T-helper 17 cell (primary cell): ENCODE results near the gene LRRC73. TPM values are rescaled to one million over a fixed set of nuclear protein-coding genes. Genes with fewer than 3 reads are reported as not detected.
A peak's percentile ranks its signal among the peaks of the same experiment; 100 is the strongest.
"Not testable (repeated sequence)": the region's sequence is repeated elsewhere in the genome, so short reads cannot be mapped to it uniquely, and the experiment has no call there.

ENCODE experiments used
- ATAC-seq: fragments of 150-1000 bp; cut with Tn5 transposase; 2 replicates; pipeline ENCODE4 v1.10.0; 2021; ENCODE audit warnings: mild to moderate bottlenecking, moderate library complexity
- DNase-seq, 3 donors: peaks; one replicate each; pipeline versions ENCODE4 v3.0.0 to v3.0.0-alpha.2; 2020 to 2021
- H3K9me3 ChIP-seq: one replicate; pipeline ENCODE4 v1.7.0; 2013; ENCODE audit warnings: low read length, mild to moderate bottlenecking; ENCODE audit not compliant: control insufficient read depth, poor library complexity, severe bottlenecking
- H3K27ac Mint-ChIP-seq: one replicate; pipeline ENCODE4 v1.8.0; 2022; ENCODE audit warnings: mild to moderate bottlenecking, moderate library complexity, mixed read lengths
- H3K27me3 Mint-ChIP-seq: one replicate; pipeline ENCODE4 v1.8.0; 2022; ENCODE audit warnings: mixed read lengths
- H3K36me3 Mint-ChIP-seq: one replicate; pipeline ENCODE4 v1.8.0; 2022; ENCODE audit warnings: low read depth, mixed read lengths
- H3K4me1 Mint-ChIP-seq: one replicate; pipeline ENCODE4 v1.8.0; 2022; ENCODE audit warnings: mild to moderate bottlenecking, mixed read lengths
- H3K4me3 Mint-ChIP-seq: one replicate; pipeline ENCODE4 v1.8.0; 2022; ENCODE audit warnings: mild to moderate bottlenecking, moderate library complexity, mixed read lengths
- total RNA-seq, 4 donors: library from RNA in 2 of 4; stranded (reverse) in 2 of 4; gene quantifications; one replicate each; pipeline ENCODE4 v1.2.3 and lab custom pipeline; 2022 to 2026

LRRC73 gene
- total RNA-seq, 2 donors from 2014 or later = 0.37 TPM

GRCh38 chr6:43506667-43507471 lies 3.3 kb downstream of the LRRC73 start:
- H3K27ac Mint-ChIP-seq = peak overlapping the region; percentile 72
- peaks cover 22% of the 10 kb centered on the region for H3K27me3 Mint-ChIP-seq
- H3K36me3 Mint-ChIP-seq = peaks cover 3% of the 10 kb centered on the region
- H3K4me1 Mint-ChIP-seq = peaks cover 25% of the 10 kb centered on the region
- ATAC-seq (peak; percentile 67), DNase-seq (peak; percentile 59 to 76 (median 63))
- H3K4me3 Mint-ChIP-seq = no peak overlapping the region
- no peaks in the 10 kb centered on the region for H3K9me3 ChIP-seq

GRCh38 chr6:43506171-43506570 lies 4.0 kb downstream of the LRRC73 start:
- peaks cover 5% of the 10 kb centered on the region for H3K36me3 Mint-ChIP-seq
- ATAC-seq (no peak), DNase-seq (no peak)
- no peaks in the 10 kb centered on the region for H3K9me3 ChIP-seq
- peaks cover 22% of the 10 kb centered on the region for H3K4me1 Mint-ChIP-seq
- no peak overlapping the region for H3K4me3 Mint-ChIP-seq
- H3K27me3 Mint-ChIP-seq = peaks cover 22% of the 10 kb centered on the region
- peak overlapping the region; percentile 72 for H3K27ac Mint-ChIP-seq

DNA sequence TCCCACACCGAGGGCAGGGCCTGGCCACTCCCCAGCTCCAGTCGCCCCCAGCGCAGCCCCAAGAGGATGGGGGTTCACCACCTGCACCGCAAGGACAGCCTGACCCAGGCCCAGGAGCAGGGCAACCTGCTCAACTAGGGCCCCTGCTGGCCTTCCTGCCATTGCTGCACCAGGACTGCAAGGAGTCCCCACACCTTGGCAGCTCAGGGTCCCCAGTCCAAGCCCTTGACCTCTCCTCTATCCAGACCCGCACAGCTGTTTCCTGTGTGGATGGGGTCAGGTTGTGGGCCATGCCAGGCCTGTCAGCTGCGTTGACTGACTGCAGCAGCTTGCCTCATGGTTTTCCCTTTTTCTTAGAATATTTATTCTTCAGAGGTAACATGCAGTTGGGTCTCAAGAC lies 4.4 kb downstream of the LRRC73 start:
- ATAC-seq = no peak

GRCh38 chr6:43504756-43505593 lies 5.2 kb downstream of the LRRC73 start:
- Mint-ChIP-seq H3K36me3 (peaks cover 7% of the 10 kb centered on the region), H3K4me3 (no peak overlapping the region), H3K4me1 (peaks cover 17% of the 10 kb centered on the region), H3K27me3 (peaks cover 22% of the 10 kb centered on the region), H3K27ac (no peak overlapping the region)
- no peaks in the 10 kb centered on the region for H3K9me3 ChIP-seq
- DNase-seq = no peak
- no peak for ATAC-seq

More for the DNA sequence above, 4.4 kb downstream of the LRRC73 start:
- H3K4me3 Mint-ChIP-seq = no peak overlapping the region
- peaks cover 6% of the 10 kb centered on the region for H3K36me3 Mint-ChIP-seq
- H3K9me3 ChIP-seq = no peaks in the 10 kb centered on the region
- no peak for DNase-seq
- peak overlapping the region; percentile 72 for H3K27ac Mint-ChIP-seq
- H3K4me1 Mint-ChIP-seq = peaks cover 20% of the 10 kb centered on the region
- peaks cover 22% of the 10 kb centered on the region for H3K27me3 Mint-ChIP-seq

GRCh38 chr6:43503443-43503842 lies 6.7 kb downstream of the LRRC73 start:
- DNase-seq (no peak), ATAC-seq (no peak)
- no peaks in the 10 kb centered on the region for H3K9me3 ChIP-seq
- Mint-ChIP-seq H3K36me3 (peaks cover 7% of the 10 kb centered on the region), H3K4me3 (no peak overlapping the region), H3K4me1 (peaks cover 9% of the 10 kb centered on the region), H3K27me3 (peaks cover 12% of the 10 kb centered on the region), H3K27ac (no peak overlapping the region)

DNA sequence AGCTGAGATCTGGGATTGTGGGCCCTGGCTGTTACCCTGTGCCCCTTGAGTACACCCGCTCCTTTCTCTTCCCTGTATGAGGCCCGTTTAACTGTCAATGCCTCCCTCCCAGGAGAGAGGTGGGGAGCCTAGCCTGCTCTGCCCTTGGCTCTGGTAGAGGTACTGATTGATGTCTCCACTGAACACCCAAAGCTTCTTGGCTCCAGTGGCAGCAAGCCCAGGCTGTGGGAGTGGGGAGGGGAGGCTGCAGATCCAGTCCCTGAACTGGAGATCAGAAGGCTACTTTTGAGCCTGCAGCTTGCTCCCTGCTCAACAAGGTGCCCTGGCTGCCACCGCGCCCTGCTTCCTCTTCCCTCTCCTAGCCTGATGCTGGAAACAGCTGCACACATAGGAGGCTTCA lies 7.5 kb downstream of the LRRC73 start:
- Mint-ChIP-seq H3K4me3 (no peak overlapping the region), H3K36me3 (peaks cover 7% of the 10 kb centered on the region), H3K27ac (no peak overlapping the region), H3K4me1 (peaks cover 9% of the 10 kb centered on the region), H3K27me3 (peaks cover 4% of the 10 kb centered on the region)
- DNase-seq = no peak
- no peaks in the 10 kb centered on the region for H3K9me3 ChIP-seq
- ATAC-seq = no peak

- Mint-ChIP-seq H3K4me3 (no peak overlapping the region), H3K27ac (no peak overlapping the region), H3K27me3 (no peaks in the 10 kb centered on the region), H3K36me3 (peaks cover 7% of the 10 kb centered on the region), H3K4me1 (peaks cover 5% of the 10 kb centered on the region)
- DNase-seq (no peak), ATAC-seq (no peak)
- no peaks in the 10 kb centered on the region for H3K9me3 ChIP-seq
Measured at GRCh38 chr6:43500921-43501320, 9.2 kb downstream of the LRRC73 start.

DNA sequence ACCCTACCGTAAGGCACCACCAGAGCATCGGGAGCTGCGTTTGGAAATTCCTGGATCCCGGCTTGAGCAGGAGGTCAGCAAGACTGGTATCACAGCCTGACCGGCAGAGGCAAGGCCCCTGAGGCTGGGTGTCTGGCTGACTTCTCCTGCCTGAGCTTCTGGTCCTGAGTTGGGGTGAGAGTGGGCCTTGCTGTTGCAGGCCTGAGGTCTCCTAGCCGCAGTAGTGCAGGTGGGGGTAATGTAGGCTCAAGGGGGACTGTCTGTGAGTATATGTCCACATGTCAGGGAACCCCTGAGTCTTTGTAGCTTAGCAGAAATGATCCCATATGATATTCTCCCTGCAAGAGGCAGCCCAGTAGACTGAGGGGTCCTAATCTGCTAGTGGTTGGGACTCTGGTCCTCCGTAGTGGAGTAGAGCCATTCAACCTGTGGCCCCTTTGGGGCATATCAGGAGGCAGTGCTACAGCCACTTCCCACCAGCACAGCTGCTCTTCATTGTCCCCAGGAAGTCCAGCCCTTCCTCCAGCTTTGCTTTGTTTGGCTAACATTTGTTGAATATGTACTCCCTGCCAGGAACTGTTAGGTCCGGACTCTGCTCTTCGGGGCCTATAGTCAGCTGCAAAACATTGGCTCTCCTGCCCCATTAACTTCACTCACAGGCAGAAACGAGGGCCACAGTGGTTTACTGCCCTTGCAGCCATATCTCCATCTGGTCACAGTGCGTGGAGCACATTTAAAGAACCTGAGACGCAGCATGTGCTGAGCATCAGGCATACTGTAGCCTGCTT lies 10.9 kb downstream of the LRRC73 start:
- no peaks in the 10 kb centered on the region for H3K27me3 Mint-ChIP-seq
- DNase-seq = no peak
- H3K36me3 Mint-ChIP-seq = peaks cover 7% of the 10 kb centered on the region
- no peak for ATAC-seq
- H3K9me3 ChIP-seq = no peaks in the 10 kb centered on the region
- no peak overlapping the region for H3K27ac Mint-ChIP-seq
- H3K4me3 Mint-ChIP-seq = no peak overlapping the region
- H3K4me1 Mint-ChIP-seq = peaks cover 14% of the 10 kb centered on the region

GRCh38 chr6:43498291-43498690 lies 11.9 kb downstream of the LRRC73 start:
- ATAC-seq, DNase-seq, H3K4me3 Mint-ChIP-seq, H3K9me3 ChIP-seq, H3K27ac Mint-ChIP-seq, H3K36me3 Mint-ChIP-seq, H3K27me3 Mint-ChIP-seq: not testable (repeated sequence)
- H3K4me1 Mint-ChIP-seq = peaks cover 18% of the 10 kb centered on the region

DNA sequence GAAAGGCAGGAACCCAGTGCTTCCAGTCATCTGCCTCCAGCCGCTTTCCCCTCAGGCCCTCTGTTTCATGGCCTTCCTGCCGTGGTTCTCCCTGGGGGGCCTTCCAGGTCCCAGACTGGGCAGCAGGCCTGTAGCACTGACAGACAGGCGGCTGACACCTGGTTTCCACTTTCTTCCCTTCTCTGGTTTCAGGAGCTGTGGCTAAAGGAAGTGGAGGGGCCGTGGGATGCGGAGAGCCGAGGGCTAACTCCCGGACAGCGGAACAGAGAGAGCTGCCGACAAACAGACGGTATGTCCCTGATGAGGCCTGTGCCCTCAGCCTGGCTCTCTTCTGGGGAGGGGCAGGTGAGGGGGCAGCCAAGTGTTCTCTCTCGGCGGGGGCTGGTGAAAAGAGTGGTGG lies 12.5 kb downstream of the LRRC73 start:
- no peaks in the 10 kb centered on the region for H3K27me3 Mint-ChIP-seq
- H3K4me1 Mint-ChIP-seq = peaks cover 21% of the 10 kb centered on the region
- H3K36me3 Mint-ChIP-seq = peaks cover 7% of the 10 kb centered on the region
- no peak overlapping the region for H3K4me3 Mint-ChIP-seq
- H3K27ac Mint-ChIP-seq = no peak overlapping the region
- no peaks in the 10 kb centered on the region for H3K9me3 ChIP-seq
- no peak for DNase-seq
- no peak for ATAC-seq

- DNase-seq (no peak), ATAC-seq (no peak)
- peaks cover 25% of the 10 kb centered on the region for H3K4me1 Mint-ChIP-seq
- H3K36me3 Mint-ChIP-seq = peaks cover 7% of the 10 kb centered on the region
- no peaks in the 10 kb centered on the region for H3K9me3 ChIP-seq
- no peak overlapping the region for H3K4me3 Mint-ChIP-seq
- H3K27ac Mint-ChIP-seq = no peak overlapping the region
- no peaks in the 10 kb centered on the region for H3K27me3 Mint-ChIP-seq
Measured at GRCh38 chr6:43497129-43497396, 13.1 kb downstream of the LRRC73 start.

DNA sequence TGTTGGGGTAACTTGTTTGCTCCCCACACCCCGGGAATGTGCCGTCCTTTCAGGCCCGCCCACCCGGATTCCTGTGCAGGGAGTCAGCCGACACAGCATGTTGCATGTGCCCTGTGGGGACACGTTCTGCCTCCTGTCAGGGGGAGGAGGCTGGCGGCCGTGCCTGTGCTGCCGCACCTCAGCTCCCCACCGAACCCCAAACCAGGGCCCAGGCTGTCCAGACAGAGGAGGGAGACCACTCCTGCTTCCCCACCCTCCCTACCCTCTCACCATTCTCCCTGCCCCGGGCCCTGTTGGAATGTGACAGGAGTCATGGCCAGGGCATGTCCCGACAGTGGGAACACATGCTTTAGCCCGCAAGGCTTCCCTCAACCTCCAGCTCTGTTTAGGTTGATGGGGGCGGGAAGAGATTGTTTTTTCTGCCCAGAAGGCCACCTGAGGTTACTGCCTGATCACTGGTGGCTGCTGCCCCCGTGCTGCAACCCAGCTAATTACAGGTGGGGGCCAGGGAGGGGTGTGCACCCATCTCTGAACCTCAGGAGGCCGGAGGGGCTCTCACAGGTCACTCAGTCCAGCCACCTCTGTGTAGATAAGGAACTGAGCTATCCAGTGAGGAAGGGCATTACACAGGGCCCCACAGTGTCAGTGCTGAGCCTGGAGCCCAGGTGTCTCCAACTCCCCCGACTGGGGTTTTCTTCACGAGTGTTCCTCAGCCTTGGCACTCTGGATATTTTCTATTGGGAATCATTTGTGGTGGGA lies 13.6 kb downstream of the LRRC73 start:
- Mint-ChIP-seq H3K36me3 (peaks cover 7% of the 10 kb centered on the region), H3K4me3 (no peak overlapping the region), H3K27me3 (no peaks in the 10 kb centered on the region), H3K4me1 (peaks cover 25% of the 10 kb centered on the region), H3K27ac (peak overlapping the region; percentile 89)
- H3K9me3 ChIP-seq = no peaks in the 10 kb centered on the region
- ATAC-seq (peak; percentile 41), DNase-seq (no peak)
